ENCODE data around the gene POLE3. TPM values are rescaled to one million over a fixed set of nuclear protein-coding genes. Genes with fewer than 3 reads are reported as not detected.
"Not testable (repeated sequence)": the region's sequence is repeated elsewhere in the genome, so short reads cannot be mapped to it uniquely, and the experiment has no call there.

Gene POLE3
- total and polyA plus RNA-seq, 2 donors: 47.8 to 78.9 TPM

DNA sequence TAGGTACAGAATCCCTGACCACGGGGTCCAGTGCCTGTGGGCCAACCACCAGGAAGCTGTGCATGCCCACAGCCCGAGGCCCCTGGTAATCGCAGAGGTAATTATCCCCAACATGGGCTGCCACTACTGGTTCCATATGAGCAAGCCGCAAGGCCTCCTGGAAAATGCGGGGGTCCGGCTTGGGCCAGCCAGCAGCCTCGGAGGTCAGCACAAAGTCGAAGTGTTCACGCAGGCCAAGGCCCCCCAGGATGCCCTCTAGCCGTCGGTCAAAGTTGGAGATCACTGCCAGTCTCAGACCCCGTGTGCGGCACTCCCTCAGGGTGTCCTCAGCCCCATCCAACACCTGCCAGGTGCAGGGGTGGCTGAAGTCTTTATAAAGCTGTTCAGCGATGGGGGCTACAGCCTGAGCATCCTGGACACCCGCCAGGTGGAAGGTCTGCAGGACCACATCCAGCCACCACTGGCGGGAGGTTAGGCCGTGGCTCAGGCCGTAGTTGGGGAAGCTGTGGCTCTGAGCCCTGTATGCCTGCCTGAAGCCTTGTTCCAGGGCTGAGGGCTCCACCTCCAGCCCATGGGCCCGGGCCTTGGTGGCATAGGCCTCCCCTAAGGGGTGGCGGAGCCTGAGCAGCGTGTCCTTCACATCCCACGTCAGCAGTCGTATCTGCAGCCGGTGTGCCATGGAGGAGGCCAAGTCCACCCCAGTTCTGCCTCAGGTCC is 36.6 kb downstream of the POLE3 start:
- no peak overlapping the region for H3K4me3 ChIP-seq (ENCODE audit: low read length in 2 of 2)
- no peaks in the 10 kb centered on the region for H3K9me3 ChIP-seq (ENCODE audit: control insufficient read depth in 2 of 2, insufficient read depth in 1 of 2, low read length in 1 of 2)
- no peaks in the 10 kb centered on the region for H3K27me3 ChIP-seq (ENCODE audit: control insufficient read depth in 2 of 2, insufficient read depth in 1 of 2, low read length in 1 of 2)
- H3K4me1 ChIP-seq (ENCODE audit: control insufficient read depth in 2 of 2, insufficient read depth in 2 of 2, low read length in 2 of 2): peaks cover 5 to 9% of the 10 kb centered on the region in 2 donors
- WGBS: 96% methylated on average over 24 of the region's 24 CpGs
- DNase-seq (ENCODE audit: low read depth in 6 of 9, low spot score in 9 of 9): no peak
- no peak overlapping the region for H3K27ac ChIP-seq (ENCODE audit: low read depth in 1 of 2, low read length in 1 of 2)
- peaks cover 10 to 19% of the 10 kb centered on the region in 2 donors for H3K36me3 ChIP-seq (ENCODE audit: control insufficient read depth in 2 of 2, insufficient read depth in 2 of 2, low read length in 1 of 2)

DNA sequence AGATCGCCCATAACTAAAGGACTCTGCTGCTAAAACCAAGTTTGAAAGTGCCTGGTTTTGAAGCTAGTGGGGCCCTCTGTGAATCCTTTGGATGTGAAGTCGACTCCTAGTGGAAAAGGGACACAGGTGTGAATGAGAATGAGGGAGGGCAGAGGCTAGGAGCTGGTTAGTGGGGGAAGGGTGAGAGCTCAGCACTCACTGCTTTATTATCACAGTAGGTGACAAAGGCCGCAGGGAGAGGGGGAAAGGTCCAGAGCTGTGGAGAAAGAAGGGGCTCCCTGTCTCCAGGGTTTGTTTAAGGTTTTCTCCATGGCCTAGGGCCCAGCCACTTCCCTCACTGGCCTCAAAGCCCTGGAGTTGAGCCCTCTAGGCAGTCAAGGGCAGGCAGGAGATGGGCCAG is 37.2 kb downstream of the POLE3 start:
- no peak for DNase-seq (ENCODE audit: low read depth in 6 of 9, low spot score in 9 of 9)
- H3K4me1 ChIP-seq (ENCODE audit: control insufficient read depth in 2 of 2, insufficient read depth in 2 of 2, low read length in 2 of 2): peaks cover 5 to 9% of the 10 kb centered on the region in 2 donors
- no peak overlapping the region for H3K4me3 ChIP-seq (ENCODE audit: low read length in 2 of 2)
- H3K36me3 ChIP-seq (ENCODE audit: control insufficient read depth in 2 of 2, insufficient read depth in 2 of 2, low read length in 1 of 2): peaks cover 10 to 19% of the 10 kb centered on the region in 2 donors
- 88% methylated on average over 3 of the region's 3 CpGs for WGBS
- H3K27ac ChIP-seq (ENCODE audit: low read depth in 1 of 2, low read length in 1 of 2): no peak overlapping the region
- no peaks in the 10 kb centered on the region for H3K9me3 ChIP-seq (ENCODE audit: control insufficient read depth in 2 of 2, insufficient read depth in 1 of 2, low read length in 1 of 2)
- H3K27me3 ChIP-seq (ENCODE audit: control insufficient read depth in 2 of 2, insufficient read depth in 1 of 2, low read length in 1 of 2): no peaks in the 10 kb centered on the region

DNA sequence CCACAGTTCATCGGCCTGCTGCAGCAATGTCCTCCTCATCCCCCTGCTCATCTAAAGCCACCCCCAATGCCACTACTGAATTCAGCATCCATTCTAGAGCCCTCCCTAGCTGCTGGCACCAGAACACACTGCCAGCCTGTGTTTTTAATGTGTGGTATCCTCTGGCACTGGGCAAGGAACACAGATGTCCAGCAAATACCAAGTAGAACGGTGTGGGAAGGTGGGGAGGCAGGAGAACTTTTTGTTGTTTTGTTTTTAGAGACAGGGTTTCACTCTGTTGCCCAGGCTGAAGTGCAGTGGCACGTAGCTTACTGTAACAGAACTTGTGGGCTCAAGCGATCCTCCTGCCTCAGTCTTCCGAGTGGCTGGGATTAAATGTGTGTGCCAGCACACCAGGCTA is 38.4 kb downstream of the POLE3 start:
- Histone ChIP-seq H3K36me3 (ENCODE audit: control insufficient read depth in 2 of 2, insufficient read depth in 2 of 2, low read length in 1 of 2) (peaks cover 10 to 19% of the 10 kb centered on the region in 2 donors), H3K27ac (ENCODE audit: low read depth in 1 of 2, low read length in 1 of 2) (no peak overlapping the region), H3K4me3 (ENCODE audit: low read length in 2 of 2) (no peak overlapping the region), H3K4me1 (ENCODE audit: control insufficient read depth in 2 of 2, insufficient read depth in 2 of 2, low read length in 2 of 2) (peaks cover 1 to 5% of the 10 kb centered on the region in 2 donors), H3K27me3 (ENCODE audit: control insufficient read depth in 2 of 2, insufficient read depth in 1 of 2, low read length in 1 of 2) (no peaks in the 10 kb centered on the region), H3K9me3 (ENCODE audit: control insufficient read depth in 2 of 2, insufficient read depth in 1 of 2, low read length in 1 of 2) (no peaks in the 10 kb centered on the region)
- WGBS: 95% methylated on average over 5 of the region's 5 CpGs
- no peak for DNase-seq (ENCODE audit: low read depth in 6 of 9, low spot score in 9 of 9)

GRCh38 chr9:113370806-113371325 is 39.6 kb downstream of the POLE3 start:
- WGBS: 96% methylated on average over 8 of the region's 8 CpGs
- H3K27me3 ChIP-seq (ENCODE audit: control insufficient read depth in 2 of 2, insufficient read depth in 1 of 2, low read length in 1 of 2): no peaks in the 10 kb centered on the region
- peaks cover 0 to 5% of the 10 kb centered on the region in 2 donors for H3K4me1 ChIP-seq (ENCODE audit: control insufficient read depth in 2 of 2, insufficient read depth in 2 of 2, low read length in 2 of 2)
- no peak overlapping the region for H3K4me3 ChIP-seq (ENCODE audit: low read length in 2 of 2)
- no peak for DNase-seq (ENCODE audit: low read depth in 6 of 9, low spot score in 9 of 9)
- H3K36me3 ChIP-seq (ENCODE audit: control insufficient read depth in 2 of 2, insufficient read depth in 2 of 2, low read length in 1 of 2): peaks cover 10 to 19% of the 10 kb centered on the region in 2 donors
- H3K27ac ChIP-seq (ENCODE audit: low read depth in 1 of 2, low read length in 1 of 2): no peak overlapping the region
- H3K9me3 ChIP-seq (ENCODE audit: control insufficient read depth in 2 of 2, insufficient read depth in 1 of 2, low read length in 1 of 2): no peaks in the 10 kb centered on the region

GRCh38 chr9:113369855-113370140 is 40.7 kb downstream of the POLE3 start:
- H3K27ac ChIP-seq (ENCODE audit: low read depth in 1 of 2, low read length in 1 of 2): no peak overlapping the region
- H3K36me3 ChIP-seq (ENCODE audit: control insufficient read depth in 2 of 2, insufficient read depth in 2 of 2, low read length in 1 of 2): peaks cover 10 to 19% of the 10 kb centered on the region in 2 donors
- no peaks in the 10 kb centered on the region for H3K27me3 ChIP-seq (ENCODE audit: control insufficient read depth in 2 of 2, insufficient read depth in 1 of 2, low read length in 1 of 2)
- DNase-seq (ENCODE audit: low read depth in 6 of 9, low spot score in 9 of 9): no peak
- H3K4me3 ChIP-seq (ENCODE audit: low read length in 2 of 2): no peak overlapping the region
- no peaks in the 10 kb centered on the region for H3K9me3 ChIP-seq (ENCODE audit: control insufficient read depth in 2 of 2, insufficient read depth in 1 of 2, low read length in 1 of 2)
- WGBS: 97% methylated on average over 11 of the region's 11 CpGs
- H3K4me1 ChIP-seq (ENCODE audit: control insufficient read depth in 2 of 2, insufficient read depth in 2 of 2, low read length in 2 of 2): no peaks in the 10 kb centered on the region

DNA sequence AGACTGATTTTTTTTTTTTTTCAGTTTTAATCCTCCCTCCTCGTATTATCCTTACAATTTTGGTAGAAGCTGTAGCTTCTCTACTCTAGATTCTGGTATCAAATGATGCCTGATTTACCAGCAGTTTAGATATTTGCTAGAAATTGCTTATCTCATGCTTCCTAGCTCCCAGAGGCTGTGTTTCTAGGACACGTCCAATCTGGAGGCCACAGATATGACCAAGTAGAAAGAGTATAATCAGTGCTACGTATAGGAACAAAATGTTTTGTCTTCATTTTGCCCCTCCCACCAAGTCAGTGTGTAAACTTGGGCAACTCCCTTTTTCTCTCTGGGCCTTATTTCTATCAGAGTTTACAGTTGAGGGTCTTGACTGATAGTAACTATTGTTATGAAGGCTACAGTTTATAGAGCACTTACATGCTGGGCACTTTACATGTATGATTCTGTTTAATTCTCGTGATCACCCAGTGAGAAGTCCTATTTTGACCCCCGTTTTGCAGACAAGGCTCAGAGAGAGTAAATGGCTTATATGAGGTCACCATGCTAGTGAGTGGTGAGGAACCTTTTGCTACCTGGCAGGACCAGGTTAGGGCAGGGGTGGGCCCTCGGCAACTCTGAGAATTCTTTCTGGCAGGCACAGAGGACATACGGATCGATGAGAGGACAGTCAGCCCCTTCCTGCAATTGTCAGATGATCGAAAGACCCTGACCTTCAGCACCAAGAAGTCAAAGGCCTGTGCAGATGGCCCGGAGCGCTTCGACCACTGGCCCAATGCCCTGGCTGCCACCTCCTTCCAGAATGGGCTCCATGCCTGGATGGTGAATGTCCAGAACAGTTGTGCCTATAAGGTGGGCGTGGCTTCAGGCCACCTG is 41.3 kb downstream of the POLE3 start:
- Histone ChIP-seq H3K27ac (ENCODE audit: low read depth in 1 of 2, low read length in 1 of 2) (no peak overlapping the region), H3K9me3 (ENCODE audit: control insufficient read depth in 2 of 2, insufficient read depth in 1 of 2, low read length in 1 of 2) (no peaks in the 10 kb centered on the region), H3K36me3 (ENCODE audit: control insufficient read depth in 2 of 2, insufficient read depth in 2 of 2, low read length in 1 of 2) (peaks cover 7 to 18% of the 10 kb centered on the region in 2 donors), H3K4me1 (ENCODE audit: control insufficient read depth in 2 of 2, insufficient read depth in 2 of 2, low read length in 2 of 2) (no peaks in the 10 kb centered on the region), H3K4me3 (ENCODE audit: low read length in 2 of 2) (no peak overlapping the region), H3K27me3 (ENCODE audit: control insufficient read depth in 2 of 2, insufficient read depth in 1 of 2, low read length in 1 of 2) (no peaks in the 10 kb centered on the region)
- WGBS: 87% methylated on average over 13 of the region's 13 CpGs
- no peak for DNase-seq (ENCODE audit: low read depth in 6 of 9, low spot score in 9 of 9)

DNA sequence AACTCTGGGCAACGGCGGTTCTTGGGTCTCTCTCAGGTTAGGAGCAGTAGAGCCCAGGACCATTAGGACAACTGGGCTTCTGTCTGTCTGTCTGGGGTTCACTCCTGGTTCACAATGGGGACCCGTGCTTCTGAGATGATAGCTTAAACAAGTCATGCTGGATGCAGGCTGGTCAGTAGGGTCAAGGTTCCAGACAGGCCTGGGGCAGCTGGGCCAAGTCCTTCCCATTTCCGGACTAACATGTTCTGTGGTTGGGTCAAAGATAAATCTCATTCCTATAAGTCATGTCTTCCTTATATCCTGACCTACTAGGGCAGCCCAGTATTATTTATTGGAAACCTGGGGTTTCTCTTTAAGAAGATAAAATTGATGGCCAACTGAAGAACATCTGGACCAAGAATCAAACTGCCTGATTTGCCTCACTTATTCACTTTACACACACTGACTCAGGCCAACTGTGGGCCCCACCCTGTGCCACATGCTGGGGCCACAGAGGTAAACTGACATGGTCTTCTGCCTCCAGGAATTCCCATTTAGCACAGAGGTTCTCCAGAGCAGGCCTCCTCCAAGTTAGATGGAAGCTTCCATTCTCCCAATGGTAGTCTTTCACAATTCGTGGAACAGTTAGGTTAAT is 42.0 kb downstream of the POLE3 start:
- H3K4me1 ChIP-seq (ENCODE audit: control insufficient read depth in 2 of 2, insufficient read depth in 2 of 2, low read length in 2 of 2): no peaks in the 10 kb centered on the region
- peaks cover 3 to 10% of the 10 kb centered on the region in 2 donors for H3K36me3 ChIP-seq (ENCODE audit: control insufficient read depth in 2 of 2, insufficient read depth in 2 of 2, low read length in 1 of 2)
- no peaks in the 10 kb centered on the region for H3K9me3 ChIP-seq (ENCODE audit: control insufficient read depth in 2 of 2, insufficient read depth in 1 of 2, low read length in 1 of 2)
- no peak overlapping the region for H3K4me3 ChIP-seq (ENCODE audit: low read length in 2 of 2)
- no peak for DNase-seq (ENCODE audit: low read depth in 6 of 9, low spot score in 9 of 9)
- H3K27ac ChIP-seq (ENCODE audit: low read depth in 1 of 2, low read length in 1 of 2): no peak overlapping the region
- 96% methylated on average over 5 of the region's 5 CpGs for WGBS
- H3K27me3 ChIP-seq (ENCODE audit: control insufficient read depth in 2 of 2, insufficient read depth in 1 of 2, low read length in 1 of 2): no peaks in the 10 kb centered on the region

- H3K36me3 ChIP-seq (ENCODE audit: control insufficient read depth in 2 of 2, insufficient read depth in 2 of 2, low read length in 1 of 2); H3K27me3 ChIP-seq (ENCODE audit: control insufficient read depth in 2 of 2, insufficient read depth in 1 of 2, low read length in 1 of 2); H3K9me3 ChIP-seq (ENCODE audit: control insufficient read depth in 2 of 2, insufficient read depth in 1 of 2, low read length in 1 of 2); H3K27ac ChIP-seq (ENCODE audit: low read depth in 1 of 2, low read length in 1 of 2); H3K4me1 ChIP-seq (ENCODE audit: control insufficient read depth in 2 of 2, insufficient read depth in 2 of 2, low read length in 2 of 2); DNase-seq (ENCODE audit: low read depth in 6 of 9, low spot score in 9 of 9); H3K4me3 ChIP-seq (ENCODE audit: low read length in 2 of 2): not testable (repeated sequence)
- 98% methylated on average over 3 of the region's 3 CpGs for WGBS
These were observed 44.8 kb downstream of the POLE3 start for GRCh38 chr9:113365652-113366051.

GRCh38 chr9:113364951-113365350 is 45.5 kb downstream of the POLE3 start:
- 96% methylated on average over 1 of the region's 1 CpG for WGBS
- no peak overlapping the region for H3K4me3 ChIP-seq (ENCODE audit: low read length in 2 of 2)
- DNase-seq (ENCODE audit: low read depth in 6 of 9, low spot score in 9 of 9): no peak
- no peak overlapping the region for H3K27ac ChIP-seq (ENCODE audit: low read depth in 1 of 2, low read length in 1 of 2)
- no peaks in the 10 kb centered on the region for H3K27me3 ChIP-seq (ENCODE audit: control insufficient read depth in 2 of 2, insufficient read depth in 1 of 2, low read length in 1 of 2)
- no peaks in the 10 kb centered on the region for H3K4me1 ChIP-seq (ENCODE audit: control insufficient read depth in 2 of 2, insufficient read depth in 2 of 2, low read length in 2 of 2)
- H3K9me3 ChIP-seq (ENCODE audit: control insufficient read depth in 2 of 2, insufficient read depth in 1 of 2, low read length in 1 of 2): no peaks in the 10 kb centered on the region
- H3K36me3 ChIP-seq (ENCODE audit: control insufficient read depth in 2 of 2, insufficient read depth in 2 of 2, low read length in 1 of 2): no peaks in the 10 kb centered on the region

Measured in thymus (tissue), 11 donors.